Sigmoid colon (tissue), 7 donors: Measurements from ENCODE around the gene FAM78B. TPM values are rescaled to one million over a fixed set of nuclear protein-coding genes. Genes with fewer than 3 reads are reported as not detected.

Experiments used
- DNase-seq: peaks from one replicate; pipeline ENCODE4 v3.0.0-alpha.2; 2019
- H3K27ac ChIP-seq, 4 donors: fragments of 200-600 bp; sonication (generic); one replicate each; pipeline ENCODE4 v1.5.1; 2016 to 2019; ENCODE audit warnings: mild to moderate bottlenecking in 1 of 4
- H3K27me3 ChIP-seq, 3 donors: fragments of 200-600 bp; sonication (generic); one replicate each; pipeline ENCODE4 v1.5.1; 2019; ENCODE audit warnings: mild to moderate bottlenecking in 1 of 3
- H3K36me3 ChIP-seq, 4 donors: fragments of 200-600 bp; sonication (generic); one replicate each; pipeline ENCODE4 v1.5.1; 2016 to 2019
- H3K4me1 ChIP-seq, 4 donors: fragments of 200-600 bp; sonication (generic); one replicate each; pipeline ENCODE4 v1.5.1; 2017 to 2019
- H3K4me3 ChIP-seq, 4 donors: fragments of 200-600 bp; sonication (generic); one replicate each; pipeline ENCODE4 v1.5.1; 2017 to 2019; ENCODE audit warnings: mild to moderate bottlenecking in 2 of 4, moderate library complexity in 1 of 4
- H3K9me3 ChIP-seq, 4 donors: fragments of 200-600 bp in 3 of 4; sonication (generic) in 3 of 4; one replicate each; pipeline versions ENCODE4 v1.5.1 to v1.6.1; 2013 to 2019
- EP300 ChIP-seq, 4 donors: sonication (generic); formaldehyde crosslinking; IDR thresholded peaks; one replicate each; pipeline ENCODE4 v1.6.1; 2017; ENCODE audit warnings: antibody characterized with exemption in 4 of 4
- POLR2A ChIP-seq, 2 donors: fragments of 450-650 bp; IDR thresholded peaks; one replicate each; pipeline ENCODE4 v1.6.1; 2016; ENCODE audit warnings: antibody characterized with exemption in 2 of 2, mild to moderate bottlenecking in 2 of 2, moderate library complexity in 2 of 2
- POLR2AphosphoS5 ChIP-seq, 4 donors: sonication (generic); formaldehyde crosslinking; IDR thresholded peaks; one replicate each; pipeline ENCODE4 v1.6.1; 2017; ENCODE audit warnings: antibody characterized with exemption in 4 of 4
- WGBS, 2 donors: extraction: QIAGEN DNeasy Blood & Tissue Kit; methylation state at CpG; one replicate each; pipeline ENCODE4 v1.1.7; 2013; 5-methylcytosine and 5-hydroxymethylcytosine counted together
- intact Hi-C: fragments of 100-400 bp; cut with DNase I; formaldehyde crosslinking; loops from one replicate; pipeline ENCODE4 v1.15.1; 2023
- polyA plus RNA-seq, 3 donors: library from polyadenylated mRNA; stranded (reverse); fragments of 200-250 nt; gene quantifications; one replicate each; pipeline ENCODE4 v1.2.3, GENCODE V29; 2013
- total RNA-seq, 4 donors: library from RNA; depleted of rRNA; stranded (reverse); fragments of >200 nt; gene quantifications; one replicate each; pipeline ENCODE4 v1.1.0, GENCODE V29; 2016
- TF ChIP-seq, protein P1 (sequence below), 4 experiments: fragments of 450-650 bp in 3 of 4; fragments of 200-600 bp in 1 of 4; IDR thresholded peaks; one replicate each; pipeline ENCODE4 v1.5.1; 2016 to 2019; ENCODE audit warnings: antibody characterized with exemption in 4 of 4, mild to moderate bottlenecking in 3 of 4, moderate library complexity in 2 of 4
- donor health status: healthy with polysubstance abuse.
- donor health status: Bipolar disorder and iron deficiency.
- donor health status: healthy.

Gene FAM78B
- total and polyA plus RNA-seq, 7 donors, result 0.23 to 5.4 (median 2.0) TPM

DNA sequence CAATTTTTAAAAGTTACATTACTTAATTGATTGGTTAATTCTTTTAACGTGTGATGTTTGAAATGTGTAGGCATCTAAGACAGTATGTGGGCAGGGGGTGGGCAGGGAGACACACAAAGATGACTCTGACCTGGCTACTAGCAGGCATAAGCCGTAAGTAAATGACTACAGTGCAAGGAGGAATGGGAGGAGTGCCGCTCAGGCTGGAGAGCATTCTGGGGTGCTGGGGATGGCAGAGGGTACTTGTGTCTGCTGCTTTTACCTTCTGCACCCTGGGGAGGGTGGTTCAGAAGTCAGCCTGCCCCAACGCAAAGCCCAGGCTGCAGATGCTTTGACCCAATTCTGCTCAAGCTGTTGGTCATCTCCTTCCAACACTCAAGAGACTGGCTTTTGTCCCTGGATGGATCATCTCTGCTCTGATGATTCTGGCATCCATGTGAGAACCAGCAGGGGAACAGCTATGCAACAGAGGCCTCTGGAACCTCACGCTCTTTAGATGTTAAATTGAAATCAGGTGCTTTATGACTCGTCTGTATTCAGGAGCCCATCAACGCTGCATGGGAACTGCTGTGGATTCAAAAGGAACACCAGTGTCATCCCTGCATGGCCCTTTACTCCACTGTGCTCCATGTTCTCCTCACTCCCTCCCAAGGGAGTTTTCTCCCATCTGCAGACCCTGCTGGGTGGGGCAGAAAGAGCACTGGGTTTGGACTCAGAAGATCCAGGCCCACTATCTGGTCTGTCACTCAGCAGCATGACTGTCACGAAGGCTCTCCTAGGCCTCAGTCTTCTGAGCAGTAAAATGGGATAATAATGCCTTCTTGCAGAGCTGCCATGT lies 78.8 kb downstream of the FAM78B start:
- DNase-seq, result no peak
- intact Hi-C loops, result no loop called here
- Histone ChIP-seq H3K27me3 (no peaks in the 10 kb centered on the region), H3K9me3 (peaks cover 0 to 3% (median 0%) of the 10 kb centered on the region in 4 donors), H3K4me3 (no peak overlapping the region), H3K4me1 (no peaks in the 10 kb centered on the region), H3K36me3 (no peaks in the 10 kb centered on the region), H3K27ac (no peak overlapping the region)
- 87 to 91% methylated on average over 8 of the region's 8 CpGs for WGBS, 2 donors
- TF ChIP-seq POLR2AphosphoS5 (IDR thresholded peaks at IDR 0.05) (no peak), EP300 (IDR thresholded peaks at IDR 0.05) (no peak), POLR2A (IDR thresholded peaks at IDR 0.05) (no peak)
- TF ChIP-seq, protein P1, sequence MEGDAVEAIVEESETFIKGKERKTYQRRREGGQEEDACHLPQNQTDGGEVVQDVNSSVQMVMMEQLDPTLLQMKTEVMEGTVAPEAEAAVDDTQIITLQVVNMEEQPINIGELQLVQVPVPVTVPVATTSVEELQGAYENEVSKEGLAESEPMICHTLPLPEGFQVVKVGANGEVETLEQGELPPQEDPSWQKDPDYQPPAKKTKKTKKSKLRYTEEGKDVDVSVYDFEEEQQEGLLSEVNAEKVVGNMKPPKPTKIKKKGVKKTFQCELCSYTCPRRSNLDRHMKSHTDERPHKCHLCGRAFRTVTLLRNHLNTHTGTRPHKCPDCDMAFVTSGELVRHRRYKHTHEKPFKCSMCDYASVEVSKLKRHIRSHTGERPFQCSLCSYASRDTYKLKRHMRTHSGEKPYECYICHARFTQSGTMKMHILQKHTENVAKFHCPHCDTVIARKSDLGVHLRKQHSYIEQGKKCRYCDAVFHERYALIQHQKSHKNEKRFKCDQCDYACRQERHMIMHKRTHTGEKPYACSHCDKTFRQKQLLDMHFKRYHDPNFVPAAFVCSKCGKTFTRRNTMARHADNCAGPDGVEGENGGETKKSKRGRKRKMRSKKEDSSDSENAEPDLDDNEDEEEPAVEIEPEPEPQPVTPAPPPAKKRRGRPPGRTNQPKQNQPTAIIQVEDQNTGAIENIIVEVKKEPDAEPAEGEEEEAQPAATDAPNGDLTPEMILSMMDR (IDR thresholded peaks at IDR 0.05), result no peak

DNA sequence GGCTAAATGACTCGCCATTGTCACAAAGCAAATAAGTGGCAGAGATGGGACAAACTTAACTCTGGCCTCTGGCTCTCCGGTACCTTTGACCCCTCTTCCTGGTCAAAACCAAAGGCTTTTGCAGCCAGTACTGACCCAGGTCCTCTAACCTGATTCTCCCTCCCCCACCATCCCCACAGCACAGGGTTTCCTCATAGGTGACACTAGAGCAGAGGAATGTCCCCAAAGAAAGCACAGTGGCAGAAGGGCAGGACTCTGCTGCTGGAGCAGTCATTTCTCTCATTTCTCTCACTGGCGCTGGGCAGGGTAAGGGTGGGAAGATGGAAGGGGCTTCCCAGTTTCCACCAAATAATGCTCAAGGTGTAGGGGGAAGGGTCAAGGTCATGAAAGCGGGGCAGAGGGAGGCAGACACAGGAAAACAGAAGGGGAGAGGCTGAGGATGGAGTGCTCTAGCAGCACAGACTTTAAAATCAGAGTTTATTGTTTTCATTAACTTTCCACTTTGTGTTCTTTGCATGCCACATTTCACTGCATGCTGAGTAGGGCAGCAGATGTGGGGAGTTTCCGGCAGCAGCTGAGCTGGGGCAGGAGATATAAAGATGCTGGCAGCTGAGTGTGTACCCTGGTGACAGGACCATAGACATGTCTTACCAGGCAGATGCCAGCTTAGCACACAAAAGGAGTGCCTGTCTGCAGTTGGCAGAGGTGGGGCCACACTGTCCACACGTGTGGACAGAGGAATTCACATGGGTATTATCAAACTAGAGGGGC lies 80.5 kb downstream of the FAM78B start:
- TF ChIP-seq EP300 (IDR thresholded peaks at IDR 0.05), result no peak
- TF ChIP-seq POLR2AphosphoS5 (IDR thresholded peaks at IDR 0.05), result no peak

DNA sequence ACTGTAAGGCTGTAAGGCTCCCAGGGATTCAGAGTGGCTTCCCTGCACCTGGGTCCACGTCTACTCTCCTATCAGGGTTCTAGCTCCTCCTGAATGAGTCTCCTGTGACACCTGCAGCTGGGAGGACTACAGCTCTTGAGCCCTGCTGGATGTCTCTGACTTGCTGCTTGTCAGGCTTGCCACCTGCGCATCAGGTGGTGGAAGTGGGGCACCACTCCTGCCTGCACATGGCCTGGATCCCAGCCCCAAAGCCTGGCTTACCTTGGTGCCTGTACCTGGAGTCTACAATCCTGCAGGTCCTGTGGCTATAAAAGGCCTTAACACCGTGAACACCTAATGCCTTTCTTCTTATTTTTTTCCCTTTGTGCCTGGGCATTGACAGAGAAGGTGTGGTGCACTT lies 82.2 kb downstream of the FAM78B start:
- Histone ChIP-seq H3K36me3 (no peaks in the 10 kb centered on the region), H3K4me1 (peaks cover 0 to 4% (median 0%) of the 10 kb centered on the region in 4 donors), H3K4me3 (no peak overlapping the region), H3K27me3 (no peaks in the 10 kb centered on the region), H3K27ac (no peak overlapping the region), H3K9me3 (peaks cover 0 to 3% (median 0%) of the 10 kb centered on the region in 4 donors)
- TF ChIP-seq, protein P1 (IDR thresholded peaks at IDR 0.05), result no peak
- 83 to 85% methylated on average over 3 of the region's 3 CpGs for WGBS, 2 donors
- intact Hi-C loops, result no loop called here
- no peak for DNase-seq

More for the DNA sequence above, 80.5 kb downstream of the FAM78B start:
- intact Hi-C loops, result no loop called here
- Histone ChIP-seq H3K4me1 (peaks cover 0 to 4% (median 0%) of the 10 kb centered on the region in 4 donors), H3K9me3 (peaks cover 0 to 3% (median 0%) of the 10 kb centered on the region in 4 donors), H3K36me3 (no peaks in the 10 kb centered on the region), H3K27ac (no peak overlapping the region), H3K27me3 (no peaks in the 10 kb centered on the region), H3K4me3 (no peak overlapping the region)
- WGBS, 2 donors, result 69 to 82% methylated on average over 6 of the region's 6 CpGs
- DNase-seq, result no peak

DNA sequence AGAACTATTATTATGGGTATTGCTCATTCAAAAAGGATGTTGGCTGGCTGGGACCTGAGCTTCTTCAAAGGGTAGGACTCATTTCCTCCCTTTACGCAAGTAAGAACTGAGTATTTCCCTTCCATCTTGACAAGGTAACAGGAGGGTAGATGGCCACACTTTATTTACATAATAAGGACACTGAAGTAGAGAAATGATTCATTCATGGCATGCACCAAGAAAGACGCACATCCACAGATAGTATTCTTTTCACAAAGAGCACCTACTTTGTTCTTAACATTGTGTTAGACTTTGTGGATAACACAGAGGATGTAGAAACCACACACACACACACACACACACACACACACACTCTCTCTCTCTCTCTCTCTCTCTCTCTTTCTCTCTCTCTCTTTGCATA lies 82.9 kb downstream of the FAM78B start:
- WGBS, 2 donors, result 33 to 43% methylated on average over 2 of the region's 2 CpGs
- intact Hi-C loops, result no loop called here
- Histone ChIP-seq H3K4me3 (no peak overlapping the region), H3K4me1 (peaks cover 0 to 4% (median 0%) of the 10 kb centered on the region in 4 donors), H3K27ac (no peak overlapping the region), H3K27me3 (no peaks in the 10 kb centered on the region), H3K36me3 (no peaks in the 10 kb centered on the region), H3K9me3 (peaks cover 0 to 3% (median 0%) of the 10 kb centered on the region in 4 donors)
- no peak for DNase-seq
- no peak for TF ChIP-seq EP300 (IDR thresholded peaks at IDR 0.05)
- TF ChIP-seq POLR2A (IDR thresholded peaks at IDR 0.05), result no peak
- TF ChIP-seq, protein P1 (IDR thresholded peaks at IDR 0.05), result no peak
- no peak for TF ChIP-seq POLR2AphosphoS5 (IDR thresholded peaks at IDR 0.05)

DNA sequence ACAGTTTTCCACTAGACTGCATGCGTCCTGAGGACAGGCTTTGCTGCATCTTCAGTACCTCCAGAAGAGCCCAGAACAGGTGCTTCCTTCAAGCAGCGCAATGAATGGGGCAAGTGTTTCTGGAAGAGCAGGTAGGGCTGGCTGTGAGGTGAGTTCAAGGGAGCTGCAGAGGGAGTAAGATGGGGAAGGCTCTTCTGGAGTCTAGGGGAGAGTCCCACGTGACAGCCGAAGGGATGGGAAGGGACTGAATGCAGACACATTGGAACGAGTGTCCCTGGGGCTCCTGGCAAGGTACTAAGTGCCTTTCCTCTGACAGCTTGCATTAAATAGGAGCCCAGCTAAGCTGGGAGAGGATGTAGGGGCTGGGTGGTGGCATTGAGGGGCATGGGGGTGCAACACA lies 84.2 kb downstream of the FAM78B start:
- Histone ChIP-seq H3K9me3 (peaks cover 0 to 3% (median 0%) of the 10 kb centered on the region in 4 donors), H3K36me3 (no peaks in the 10 kb centered on the region), H3K27me3 (no peaks in the 10 kb centered on the region), H3K27ac (no peak overlapping the region), H3K4me1 (peaks cover 0 to 4% (median 0%) of the 10 kb centered on the region in 4 donors), H3K4me3 (no peak overlapping the region)
- no peak for DNase-seq
- intact Hi-C loops, result no loop called here
- no peak for TF ChIP-seq POLR2AphosphoS5 (IDR thresholded peaks at IDR 0.05)
- TF ChIP-seq, protein P1 (IDR thresholded peaks at IDR 0.05), result no peak
- no peak for TF ChIP-seq EP300 (IDR thresholded peaks at IDR 0.05)
- TF ChIP-seq POLR2A (IDR thresholded peaks at IDR 0.05), result no peak
- WGBS, 2 donors, result 94% methylated on average over 5 of the region's 5 CpGs
